Stimulated activated CD8-positive, alpha-beta memory T cell treated with anti-CD3 and anti-CD28 coated beads, Interleukin-4, amount 100 ng/mL, for 24 hours (primary cell): Measurements from ENCODE around the gene RNASE7.

Experiments used
- DNase-seq: peaks from one replicate; pipeline ENCODE4 v3.0.0-alpha.2; 2020; ENCODE audit warnings: low read depth

Gene RNASE7

DNA sequence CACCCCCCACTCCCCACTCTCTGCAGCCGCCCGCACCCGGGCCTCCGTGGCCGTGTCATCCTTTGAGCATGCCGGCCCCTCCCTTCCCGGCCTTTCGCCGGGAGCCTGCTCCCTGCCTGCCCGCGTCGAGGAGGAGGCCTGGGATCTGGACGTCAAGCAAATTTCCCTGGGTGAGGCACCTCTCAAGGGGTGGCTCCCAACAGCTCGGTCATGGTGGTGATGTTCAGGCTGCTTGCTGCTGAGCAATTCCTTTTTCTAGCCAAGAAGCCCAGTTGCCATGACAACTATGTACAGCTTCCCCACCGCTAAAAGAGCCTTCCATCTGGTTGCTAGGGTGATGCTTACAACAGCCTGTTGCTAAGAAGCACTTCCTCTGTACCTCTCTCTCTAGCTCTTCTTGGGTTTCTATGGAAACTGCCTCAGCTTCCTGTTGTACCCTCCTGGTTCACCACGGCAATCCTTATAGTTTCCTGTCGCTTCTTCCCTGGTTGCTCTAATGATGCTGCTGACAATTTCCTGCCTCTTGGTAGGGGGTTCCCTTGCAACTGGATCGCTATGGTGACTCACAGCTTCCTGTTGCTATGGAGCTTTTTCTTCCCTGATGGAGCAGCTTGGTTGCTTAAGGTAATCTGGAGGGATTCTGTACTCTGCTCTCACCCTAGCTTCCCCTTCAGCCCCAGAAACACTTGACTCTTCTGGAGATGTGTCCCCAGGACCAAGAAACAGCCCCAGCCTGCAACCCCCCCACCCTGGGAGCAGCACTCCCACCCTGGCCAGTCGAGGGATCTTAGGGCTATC lies 45.3 kb downstream of the RNASE7 start:
- no peak for DNase-seq

DNA sequence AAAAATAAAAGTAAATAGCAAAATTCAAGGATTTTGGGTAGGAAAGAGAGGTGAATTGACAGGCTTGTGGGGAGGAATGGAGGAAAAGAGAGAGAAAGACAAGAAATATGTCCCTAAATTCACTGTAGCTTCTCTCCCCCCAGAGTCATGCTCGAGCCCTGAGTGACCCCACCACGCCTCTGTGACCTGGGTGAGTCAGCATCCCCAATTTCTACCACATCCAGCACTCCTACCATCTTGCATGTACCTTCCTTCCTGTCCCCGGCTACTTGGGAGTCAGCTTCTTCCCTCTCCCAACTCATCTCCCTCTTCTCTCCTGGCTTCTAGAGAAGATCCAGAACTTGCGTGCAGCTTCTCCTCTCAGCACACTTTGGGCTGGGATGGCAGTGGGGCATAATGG lies 46.5 kb downstream of the RNASE7 start:
- DNase-seq = no peak

- no peak for DNase-seq
Observed at GRCh38 chr14:21089271-21089670, 47.1 kb downstream of the RNASE7 start.

GRCh38 chr14:21089877-21090193 lies 47.7 kb downstream of the RNASE7 start:
- DNase-seq = no peak

DNA sequence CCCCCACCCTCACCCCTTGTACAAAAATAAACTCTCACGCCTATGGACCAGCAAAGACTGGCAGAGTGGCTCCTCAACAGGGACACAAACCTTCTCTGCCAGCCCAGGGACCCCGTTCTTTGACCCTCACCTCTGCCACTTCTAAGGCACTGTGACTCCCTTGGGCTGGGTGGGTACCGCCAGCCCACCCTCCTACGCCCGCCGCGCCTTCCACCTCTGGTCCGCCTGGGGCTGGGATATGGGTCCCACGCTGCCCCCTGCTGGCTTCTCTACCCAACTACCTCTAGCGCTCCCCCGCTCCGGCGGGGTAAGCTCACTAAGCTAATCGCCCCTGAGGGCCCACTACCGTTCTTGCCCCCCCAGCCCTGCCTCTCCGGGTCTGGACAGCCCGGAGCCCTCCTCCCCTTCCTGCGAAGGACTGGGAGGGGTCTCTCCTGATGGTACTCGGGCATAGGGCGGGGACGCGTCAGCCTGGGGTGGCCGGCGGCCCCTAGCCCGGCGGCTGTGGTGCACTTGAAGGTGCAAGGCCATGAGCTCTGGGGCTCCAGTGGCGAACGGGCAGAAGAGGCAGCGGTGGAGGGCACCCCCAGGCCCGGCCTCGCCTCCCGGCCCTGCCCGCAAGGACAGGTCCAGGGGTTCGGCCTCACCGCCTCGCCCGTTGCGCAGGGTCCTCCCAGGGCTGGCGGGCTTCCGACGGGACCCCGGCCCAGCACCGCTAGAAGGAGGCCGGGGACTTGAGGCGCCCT lies 48.2 kb downstream of the RNASE7 start:
- DNase-seq = no peak

- no peak for DNase-seq
Observed at GRCh38 chr14:21090940-21091663, 48.9 kb downstream of the RNASE7 start.

DNA sequence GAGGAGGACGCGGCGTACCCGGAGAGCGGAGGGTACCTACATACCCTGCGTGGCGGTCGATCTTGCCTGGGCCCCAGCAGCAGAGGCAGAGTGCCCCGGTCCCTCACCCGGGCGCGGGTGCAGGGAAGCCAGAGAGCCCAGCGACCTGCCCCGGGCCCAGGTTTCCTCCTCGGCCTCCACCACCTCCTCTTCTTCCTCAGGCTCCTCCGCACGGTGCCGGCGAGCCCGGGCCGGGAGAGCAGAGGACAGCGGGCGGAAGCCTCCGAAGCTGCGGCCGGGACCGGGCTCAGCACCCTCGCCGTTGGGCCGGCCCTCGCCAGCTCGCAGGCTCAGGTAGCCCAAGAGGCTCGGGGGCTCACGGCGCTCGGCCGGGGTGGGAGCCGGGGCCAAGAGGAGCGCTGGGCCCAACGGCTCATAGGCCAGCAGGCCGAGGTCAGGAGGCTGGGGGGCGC lies 49.7 kb downstream of the RNASE7 start:
- DNase-seq = no peak

GRCh38 chr14:21092273-21093011 lies 50.3 kb downstream of the RNASE7 start:
- peak; percentile 82 for DNase-seq

DNA sequence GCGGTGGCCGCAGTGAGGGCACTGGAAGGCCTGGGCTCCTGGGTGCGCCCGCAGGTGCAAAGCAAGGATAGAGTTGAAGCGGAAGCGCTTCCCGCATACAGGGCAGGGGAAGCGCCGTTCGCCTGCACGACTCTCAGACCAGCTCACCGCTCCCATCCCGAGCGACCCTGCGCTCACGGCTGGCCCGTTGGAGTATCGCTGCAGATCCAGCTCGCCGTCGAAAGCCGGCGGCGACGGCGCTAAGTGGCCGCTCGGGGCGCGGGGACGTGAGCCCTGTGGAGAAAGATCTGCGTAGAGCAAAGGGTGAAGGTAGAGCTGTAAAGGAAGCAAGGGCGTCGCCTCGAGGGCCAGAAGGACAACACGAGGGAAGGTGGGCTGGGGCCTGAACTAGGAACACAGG lies 50.9 kb downstream of the RNASE7 start:
- DNase-seq = no peak
